Lower leg skin (tissue), 3 donors: Measurements from ENCODE around the gene RPL15.

Experiments used
- CTCF ChIP-seq, 3 donors: fragments of 450-650 bp; IDR thresholded peaks; one replicate each; pipeline ENCODE4 v1.5.1; 2016; ENCODE audit warnings: antibody characterized with exemption in 3 of 3, mild to moderate bottlenecking in 3 of 3, moderate library complexity in 2 of 3
- POLR2A ChIP-seq, 2 donors: fragments of 450-650 bp; IDR thresholded peaks; one replicate each; pipeline ENCODE4 v1.6.1; 2016 to 2017; ENCODE audit warnings: antibody characterized with exemption in 2 of 2, mild to moderate bottlenecking in 1 of 2, moderate library complexity in 1 of 2

DNA sequence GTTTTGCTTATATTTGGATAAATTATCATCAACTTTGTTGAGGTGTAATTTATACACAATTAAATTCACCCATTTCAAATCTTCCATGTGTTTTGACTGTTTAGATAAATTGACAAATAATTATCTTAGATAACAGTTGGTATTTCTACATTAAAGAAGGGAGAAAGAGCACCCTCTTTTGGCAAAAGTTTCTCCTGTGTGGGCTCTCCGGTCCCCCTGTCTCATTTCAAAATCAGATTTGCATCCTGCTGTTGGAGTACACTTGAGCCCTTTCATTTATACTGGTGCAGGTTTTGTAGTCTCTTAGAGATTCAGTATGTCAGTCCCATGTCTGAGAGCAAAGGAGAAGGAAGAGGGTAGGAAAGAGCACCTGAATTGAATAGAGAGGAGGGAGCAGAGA, 49.5 kb upstream of the RPL15 start:
- TF ChIP-seq CTCF (IDR thresholded peaks at IDR 0.05) (no peak), POLR2A (IDR thresholded peaks at IDR 0.05) (no peak)
